ENCODE data around the gene BRD3.

DNA sequence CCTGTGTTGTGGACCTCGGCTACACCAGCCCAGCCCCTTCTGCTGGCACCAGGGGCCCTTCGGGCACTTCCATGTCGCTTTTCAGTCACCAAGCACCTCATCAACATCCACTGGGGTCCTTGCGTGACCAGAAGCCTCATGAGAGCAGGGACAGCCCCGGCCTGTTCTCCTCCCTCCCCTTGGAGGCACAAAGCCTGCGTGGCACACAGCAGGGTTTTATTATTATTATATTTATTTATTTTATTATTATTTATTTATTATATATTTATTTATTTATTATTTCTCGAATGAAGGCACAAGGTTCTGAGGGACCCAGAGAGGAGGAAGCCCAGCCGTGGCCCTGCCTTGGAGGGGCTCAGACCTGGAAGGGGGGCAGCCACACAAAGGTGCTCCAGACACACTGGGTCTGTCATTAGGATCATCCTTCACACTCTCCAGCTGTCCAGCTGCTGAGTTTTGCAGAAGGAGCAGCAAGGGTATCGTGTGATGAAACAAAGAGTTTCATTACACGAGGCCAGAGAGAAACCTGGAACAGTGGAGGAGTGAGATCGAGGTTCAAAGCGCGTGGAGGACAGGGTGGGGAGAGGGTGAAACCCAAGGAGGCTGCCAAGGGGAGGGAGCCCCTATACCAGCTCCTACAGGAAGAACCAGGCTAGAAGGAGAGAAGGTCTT is 80.9 kb downstream of the BRD3 start:
- TF ChIP-seq, protein P1, sequence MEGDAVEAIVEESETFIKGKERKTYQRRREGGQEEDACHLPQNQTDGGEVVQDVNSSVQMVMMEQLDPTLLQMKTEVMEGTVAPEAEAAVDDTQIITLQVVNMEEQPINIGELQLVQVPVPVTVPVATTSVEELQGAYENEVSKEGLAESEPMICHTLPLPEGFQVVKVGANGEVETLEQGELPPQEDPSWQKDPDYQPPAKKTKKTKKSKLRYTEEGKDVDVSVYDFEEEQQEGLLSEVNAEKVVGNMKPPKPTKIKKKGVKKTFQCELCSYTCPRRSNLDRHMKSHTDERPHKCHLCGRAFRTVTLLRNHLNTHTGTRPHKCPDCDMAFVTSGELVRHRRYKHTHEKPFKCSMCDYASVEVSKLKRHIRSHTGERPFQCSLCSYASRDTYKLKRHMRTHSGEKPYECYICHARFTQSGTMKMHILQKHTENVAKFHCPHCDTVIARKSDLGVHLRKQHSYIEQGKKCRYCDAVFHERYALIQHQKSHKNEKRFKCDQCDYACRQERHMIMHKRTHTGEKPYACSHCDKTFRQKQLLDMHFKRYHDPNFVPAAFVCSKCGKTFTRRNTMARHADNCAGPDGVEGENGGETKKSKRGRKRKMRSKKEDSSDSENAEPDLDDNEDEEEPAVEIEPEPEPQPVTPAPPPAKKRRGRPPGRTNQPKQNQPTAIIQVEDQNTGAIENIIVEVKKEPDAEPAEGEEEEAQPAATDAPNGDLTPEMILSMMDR (IDR thresholded peaks at IDR 0.05 in 2 of 3, conservative IDR thresholded peaks at IDR 0.05 in 1 of 3; ENCODE audit: borderline replicate concordance in 1 of 3, insufficient read depth in 1 of 3, low read depth in 2 of 3, low read length in 2 of 3) = no peak
- TF ChIP-seq, protein P2, sequence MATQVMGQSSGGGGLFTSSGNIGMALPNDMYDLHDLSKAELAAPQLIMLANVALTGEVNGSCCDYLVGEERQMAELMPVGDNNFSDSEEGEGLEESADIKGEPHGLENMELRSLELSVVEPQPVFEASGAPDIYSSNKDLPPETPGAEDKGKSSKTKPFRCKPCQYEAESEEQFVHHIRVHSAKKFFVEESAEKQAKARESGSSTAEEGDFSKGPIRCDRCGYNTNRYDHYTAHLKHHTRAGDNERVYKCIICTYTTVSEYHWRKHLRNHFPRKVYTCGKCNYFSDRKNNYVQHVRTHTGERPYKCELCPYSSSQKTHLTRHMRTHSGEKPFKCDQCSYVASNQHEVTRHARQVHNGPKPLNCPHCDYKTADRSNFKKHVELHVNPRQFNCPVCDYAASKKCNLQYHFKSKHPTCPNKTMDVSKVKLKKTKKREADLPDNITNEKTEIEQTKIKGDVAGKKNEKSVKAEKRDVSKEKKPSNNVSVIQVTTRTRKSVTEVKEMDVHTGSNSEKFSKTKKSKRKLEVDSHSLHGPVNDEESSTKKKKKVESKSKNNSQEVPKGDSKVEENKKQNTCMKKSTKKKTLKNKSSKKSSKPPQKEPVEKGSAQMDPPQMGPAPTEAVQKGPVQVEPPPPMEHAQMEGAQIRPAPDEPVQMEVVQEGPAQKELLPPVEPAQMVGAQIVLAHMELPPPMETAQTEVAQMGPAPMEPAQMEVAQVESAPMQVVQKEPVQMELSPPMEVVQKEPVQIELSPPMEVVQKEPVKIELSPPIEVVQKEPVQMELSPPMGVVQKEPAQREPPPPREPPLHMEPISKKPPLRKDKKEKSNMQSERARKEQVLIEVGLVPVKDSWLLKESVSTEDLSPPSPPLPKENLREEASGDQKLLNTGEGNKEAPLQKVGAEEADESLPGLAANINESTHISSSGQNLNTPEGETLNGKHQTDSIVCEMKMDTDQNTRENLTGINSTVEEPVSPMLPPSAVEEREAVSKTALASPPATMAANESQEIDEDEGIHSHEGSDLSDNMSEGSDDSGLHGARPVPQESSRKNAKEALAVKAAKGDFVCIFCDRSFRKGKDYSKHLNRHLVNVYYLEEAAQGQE (IDR thresholded peaks at IDR 0.05; ENCODE audit: low read depth) = no peak
- no peak for TF ChIP-seq SP1 (IDR thresholded peaks at IDR 0.05; ENCODE audit: low read depth)

Measured in HCT116 (cell line).